ENCODE results near the gene SLC24A3.

GRCh38 chr20:19758501-19759331 lies 546.3 kb downstream of the SLC24A3 start:
- TF ChIP-seq REST (IDR thresholded peaks at IDR 0.05; ENCODE audit: insufficient read depth in 1 of 2, low read depth in 2 of 2, low read length in 1 of 2): no peak
- TF ChIP-seq POLR2AphosphoS5 (IDR thresholded peaks at IDR 0.05; ENCODE audit: low read depth, low read length): no peak
- no peak for TF ChIP-seq CTCF (IDR thresholded peaks at IDR 0.05)
- TF ChIP-seq SIN3A (IDR thresholded peaks at IDR 0.05; ENCODE audit: borderline replicate concordance, insufficient read depth, low read depth, low read length): no peak
- peak; percentile 86 for TF ChIP-seq TCF7L2 (IDR thresholded peaks at IDR 0.05; ENCODE audit: low read depth, low read length)

Data from Panc1 (cell line).